ENCODE results near the gene EPB41L4B.
"Not testable (repeated sequence)": the region's sequence is repeated elsewhere in the genome, so short reads cannot be mapped to it uniquely, and the experiment has no call there.

Gene EPB41L4B

GRCh38 chr9:109301012-109301411, 19.8 kb downstream of the EPB41L4B start:
- DNase-seq, result no peak

- no peak for DNase-seq
Measured at GRCh38 chr9:109299891-109300290, 21.0 kb downstream of the EPB41L4B start.

GRCh38 chr9:109297899-109298298, 23.0 kb downstream of the EPB41L4B start:
- no peak for DNase-seq

- DNase-seq, result no peak
Measured at GRCh38 chr9:109295221-109296130, 25.4 kb downstream of the EPB41L4B start.

- no peak for DNase-seq
Measured at GRCh38 chr9:109290385-109290784, 30.5 kb downstream of the EPB41L4B start.

GRCh38 chr9:109289931-109290330, 30.9 kb downstream of the EPB41L4B start:
- no peak for DNase-seq

- no peak for DNase-seq
Measured at GRCh38 chr9:109289186-109289585, 31.7 kb downstream of the EPB41L4B start.

- no peak for DNase-seq
Measured at GRCh38 chr9:109286981-109287380, 33.9 kb downstream of the EPB41L4B start.

GRCh38 chr9:109286571-109286977, 34.3 kb downstream of the EPB41L4B start:
- DNase-seq, result no peak

GRCh38 chr9:109283672-109284071, 37.2 kb downstream of the EPB41L4B start:
- not testable (repeated sequence) for DNase-seq

- DNase-seq, result no peak
Measured at GRCh38 chr9:109283012-109283411, 37.8 kb downstream of the EPB41L4B start.

- no peak for DNase-seq
Measured at GRCh38 chr9:109282302-109282701, 38.6 kb downstream of the EPB41L4B start.

- no peak for DNase-seq
Measured at GRCh38 chr9:109281518-109281917, 39.3 kb downstream of the EPB41L4B start.

- DNase-seq, result no peak
Measured at GRCh38 chr9:109278848-109279247, 42.0 kb downstream of the EPB41L4B start.

GRCh38 chr9:109278216-109278615, 42.6 kb downstream of the EPB41L4B start:
- no peak for DNase-seq

GRCh38 chr9:109277451-109277850, 43.4 kb downstream of the EPB41L4B start:
- no peak for DNase-seq

GRCh38 chr9:109276469-109277440, 44.1 kb downstream of the EPB41L4B start:
- no peak for DNase-seq

- no peak for DNase-seq
Measured at GRCh38 chr9:109274884-109275730, 45.8 kb downstream of the EPB41L4B start.

GRCh38 chr9:109273869-109274268, 47.0 kb downstream of the EPB41L4B start:
- DNase-seq, result no peak

GRCh38 chr9:109272745-109273144, 48.1 kb downstream of the EPB41L4B start:
- DNase-seq, result peak in 1 of 51 donors; percentile 40

- DNase-seq, result no peak
Measured at GRCh38 chr9:109272045-109272444, 48.8 kb downstream of the EPB41L4B start.
